HG03097 (cell line): Measurements from ENCODE around the gene SLC66A1.
"Not testable (repeated sequence)": the region's sequence is repeated elsewhere in the genome, so short reads cannot be mapped to it uniquely, and the experiment has no call there.

Source experiments
- ATAC-seq: cut with Tn5 transposase; IDR thresholded peaks from one replicate; pipeline ENCODE4 v1.9.1; 2021; ENCODE audit not compliant: unreplicated experiment, low FRiP score

The SLC66A1 gene

DNA sequence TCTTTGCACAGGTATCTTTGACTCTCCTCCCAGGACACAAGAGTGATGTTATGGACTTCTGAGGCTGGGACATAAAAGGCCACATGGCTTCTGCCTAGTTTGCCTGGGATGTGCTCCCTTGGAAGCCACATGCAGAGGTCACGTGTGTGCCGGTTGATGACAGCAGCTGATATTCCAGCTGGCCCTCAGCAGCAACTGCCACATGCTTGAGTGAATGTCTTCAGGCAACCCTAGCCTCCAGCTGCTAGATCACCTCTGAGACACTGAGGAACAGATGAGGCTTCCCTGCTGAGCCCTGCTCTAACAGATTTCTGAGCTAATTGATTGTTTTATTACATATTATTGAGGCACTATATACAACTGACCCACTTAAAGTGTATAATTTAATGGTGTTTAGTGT lies 11.9 kb upstream of the SLC66A1 start:
- ATAC-seq, result no peak

- ATAC-seq, result not testable (repeated sequence)
These were observed 8.0 kb upstream of the SLC66A1 start for GRCh38 chr1:19304081-19304480.

- ATAC-seq, result no peak
These were observed 6.2 kb upstream of the SLC66A1 start for GRCh38 chr1:19305880-19306279.

- ATAC-seq, result no peak
These were observed 5.2 kb upstream of the SLC66A1 start for GRCh38 chr1:19306941-19307340.

GRCh38 chr1:19307794-19308508 lies 4.2 kb upstream of the SLC66A1 start:
- no peak for ATAC-seq

DNA sequence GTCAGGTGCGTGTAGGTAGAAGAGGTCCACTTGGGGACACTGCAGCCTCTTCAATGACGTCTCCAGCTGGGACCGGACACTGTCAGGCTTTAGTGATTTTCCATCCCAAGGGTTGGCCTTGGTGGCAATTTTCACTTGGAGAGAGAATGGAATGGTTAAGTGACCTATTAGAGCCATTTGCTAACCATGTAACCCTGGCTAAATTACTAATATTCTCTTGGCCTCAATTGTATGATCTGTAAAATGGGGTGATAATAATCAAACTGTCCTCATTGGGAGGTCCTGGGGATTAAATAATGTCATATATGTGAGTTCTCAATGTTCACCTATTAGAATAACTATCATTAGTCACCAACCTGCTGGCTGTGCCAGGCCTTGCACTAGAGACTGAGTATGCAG lies 3.6 kb upstream of the SLC66A1 start:
- no peak for ATAC-seq

DNA sequence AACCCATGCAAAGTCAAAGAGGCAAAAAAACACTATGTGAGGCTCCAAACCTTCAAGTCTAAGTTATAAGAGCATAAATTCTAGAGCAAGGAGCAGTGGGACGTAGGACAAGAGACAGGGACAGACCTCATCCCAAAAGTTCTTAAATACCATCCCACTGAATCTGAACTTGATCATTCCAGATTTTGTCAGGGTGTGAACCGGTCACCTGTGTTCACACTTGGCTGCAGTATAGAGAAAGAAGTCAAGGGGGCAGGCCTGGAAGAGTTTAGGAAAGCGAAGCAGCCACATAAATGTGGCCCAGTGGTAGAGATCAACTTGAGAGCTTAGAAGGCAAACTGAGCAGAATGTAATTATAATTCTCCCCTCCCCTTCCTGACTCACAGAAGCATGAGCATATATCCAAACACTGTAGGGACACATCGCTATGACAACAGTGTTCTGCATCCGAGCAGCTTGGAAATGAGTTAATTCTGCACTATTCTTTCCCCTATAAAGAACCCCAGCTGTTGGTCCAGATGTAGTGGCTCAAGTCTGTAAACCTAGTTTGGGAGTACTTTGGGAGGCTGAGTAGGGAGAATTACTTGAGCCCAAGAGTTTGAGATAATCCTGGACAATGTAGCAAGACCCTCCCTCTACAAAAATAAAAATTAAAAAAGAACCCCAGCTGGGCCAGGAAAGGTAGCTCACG lies 2.9 kb upstream of the SLC66A1 start:
- ATAC-seq, result no peak

- no peak for ATAC-seq
These were observed 2.1 kb upstream of the SLC66A1 start for GRCh38 chr1:19310061-19310460.

DNA sequence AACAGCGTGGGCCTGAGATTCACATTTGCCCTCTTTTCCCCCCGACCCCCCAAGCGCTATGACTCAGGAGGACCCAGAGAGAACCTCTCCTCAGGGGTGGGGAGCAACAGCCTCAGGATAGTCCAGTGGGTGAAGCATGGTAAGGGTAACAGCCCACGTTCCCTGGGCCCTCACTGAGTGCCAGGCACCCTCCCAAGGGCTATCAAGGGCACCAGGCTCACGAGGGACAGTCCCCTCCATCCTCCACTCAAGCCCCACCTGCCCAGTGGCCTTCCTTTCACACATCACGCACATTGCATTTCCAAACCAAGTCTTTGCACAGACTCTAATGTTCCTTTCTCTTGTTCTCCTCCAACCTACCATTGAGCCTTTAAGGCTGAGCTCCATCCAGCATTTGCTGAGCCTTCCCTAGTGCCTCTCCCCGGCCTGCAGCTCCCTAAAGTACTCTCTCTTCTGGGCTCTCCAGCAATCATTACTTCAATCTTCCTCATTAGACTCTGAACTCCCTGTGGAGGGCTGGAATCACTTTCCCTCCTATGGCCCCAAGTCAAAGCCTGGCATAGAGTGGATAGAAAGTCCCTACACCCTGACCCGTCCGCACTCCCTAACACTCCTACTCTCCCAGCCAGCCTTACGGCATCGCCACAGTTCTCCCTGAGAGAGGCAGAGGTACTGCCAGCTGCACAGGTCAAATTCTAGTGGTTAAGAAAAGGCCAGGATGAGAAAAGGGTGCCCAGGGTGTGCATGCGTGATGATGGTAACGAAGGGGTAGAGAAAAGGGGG lies 1.2 kb upstream of the SLC66A1 start:
- ATAC-seq, result no peak

DNA sequence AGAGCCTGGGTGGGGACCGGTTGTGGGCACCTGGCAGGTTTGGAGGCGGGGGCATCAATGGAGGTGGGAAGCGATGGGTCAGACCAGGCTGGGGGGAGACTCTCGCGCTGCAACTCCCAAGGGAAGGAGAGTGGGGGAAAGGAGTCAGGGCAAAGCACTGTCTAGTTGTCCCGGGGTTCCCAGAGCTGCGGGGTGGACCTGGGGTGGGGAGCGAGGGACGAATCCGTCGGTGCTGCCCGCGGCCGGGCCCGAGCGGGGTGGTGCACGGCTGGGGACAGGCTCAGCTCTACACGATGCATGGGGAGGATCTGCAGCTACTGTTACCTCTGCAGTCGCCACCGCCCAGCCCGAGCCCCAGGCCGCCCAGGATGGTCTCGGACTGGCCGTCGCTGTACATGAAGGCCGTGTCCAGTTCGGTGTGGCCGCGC lies 609 bp upstream of the SLC66A1 start:
- peak; percentile 6 for ATAC-seq

- no peak for ATAC-seq
These were observed 883 bp downstream of the SLC66A1 start for GRCh38 chr1:19312782-19313635.

GRCh38 chr1:19313636-19313959 lies 1.5 kb downstream of the SLC66A1 start:
- no peak for ATAC-seq

- no peak for ATAC-seq
These were observed 2.1 kb downstream of the SLC66A1 start for GRCh38 chr1:19313961-19314882.

GRCh38 chr1:19315378-19316198 lies 3.5 kb downstream of the SLC66A1 start:
- no peak for ATAC-seq

GRCh38 chr1:19317126-19317910 lies 5.2 kb downstream of the SLC66A1 start:
- ATAC-seq, result no peak

DNA sequence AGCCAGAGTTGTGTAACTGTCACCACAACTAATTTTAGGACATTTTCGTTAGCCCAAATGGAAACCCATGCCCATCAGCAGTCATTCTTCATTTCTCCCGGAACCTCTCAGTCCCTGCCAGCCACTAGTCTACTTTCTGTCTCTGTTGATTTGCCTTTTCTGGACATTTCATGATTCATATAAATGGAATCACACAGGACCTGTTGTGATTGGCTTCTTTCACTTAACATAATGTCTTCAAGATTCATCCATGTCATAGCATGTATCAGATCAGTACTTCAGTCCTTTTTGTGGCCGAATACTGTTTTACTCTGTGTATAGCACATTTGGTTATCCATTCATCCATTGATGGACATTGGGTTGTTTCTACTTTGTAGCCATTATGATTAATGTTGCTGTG lies 7.1 kb downstream of the SLC66A1 start:
- ATAC-seq, result no peak

DNA sequence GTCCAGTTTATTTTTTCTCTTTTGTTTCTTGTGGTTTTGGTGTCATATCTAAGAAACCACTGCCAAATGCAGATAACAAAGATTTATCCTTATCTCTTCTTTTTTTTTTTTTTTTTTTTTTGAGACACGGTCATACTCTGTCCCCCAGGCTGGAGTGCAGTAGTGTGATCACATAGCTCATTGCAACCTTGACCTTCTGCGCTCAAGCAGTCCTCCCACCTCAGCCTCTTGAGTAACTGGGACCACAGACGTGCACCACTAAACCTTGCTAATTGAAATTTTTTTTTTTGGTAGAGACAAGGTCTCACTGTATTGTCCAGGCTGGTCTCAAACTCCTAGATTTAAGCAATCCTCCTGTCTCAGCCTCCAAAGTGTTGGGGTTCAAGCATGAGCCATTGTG lies 8.9 kb downstream of the SLC66A1 start:
- no peak for ATAC-seq

DNA sequence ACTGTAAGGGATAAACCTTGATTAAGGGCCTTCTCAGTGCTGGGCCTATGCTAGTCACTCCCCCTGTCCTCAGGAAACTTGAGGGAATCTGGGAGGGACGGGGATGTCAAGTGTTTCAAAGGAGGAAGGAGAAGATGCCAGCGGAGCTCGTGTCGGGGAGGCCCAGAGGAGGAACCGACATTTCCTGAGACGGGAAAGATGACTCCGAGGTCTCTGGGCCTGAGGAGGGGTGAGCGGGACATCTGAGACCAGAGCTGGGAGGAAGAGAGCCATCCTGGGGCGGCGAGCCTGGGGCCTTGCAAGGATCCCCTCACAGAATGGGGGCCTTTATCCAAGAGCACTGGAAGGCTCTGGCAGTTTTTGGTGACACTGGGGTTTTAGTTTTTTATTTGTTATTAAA lies 10.4 kb downstream of the SLC66A1 start:
- no peak for ATAC-seq
